Dermis blood vessel endothelial cell (primary cell): ENCODE measurements around the gene SLC41A1. TPM values are rescaled to one million over a fixed set of nuclear protein-coding genes. Genes with fewer than 3 reads are reported as not detected.

Experiments
- DNase-seq: peaks from one replicate; pipeline ENCODE4 v3.0.0; 2010
- total RNA-seq: library from RNA; depleted of rRNA; stranded (reverse); fragments of >200 nt; gene quantifications from 2 replicates; pipeline ENCODE4 v1.2.3, GENCODE V29; 2014

Gene SLC41A1
- total RNA-seq, 1 donor from 2014 or later: 22.8 TPM

DNA sequence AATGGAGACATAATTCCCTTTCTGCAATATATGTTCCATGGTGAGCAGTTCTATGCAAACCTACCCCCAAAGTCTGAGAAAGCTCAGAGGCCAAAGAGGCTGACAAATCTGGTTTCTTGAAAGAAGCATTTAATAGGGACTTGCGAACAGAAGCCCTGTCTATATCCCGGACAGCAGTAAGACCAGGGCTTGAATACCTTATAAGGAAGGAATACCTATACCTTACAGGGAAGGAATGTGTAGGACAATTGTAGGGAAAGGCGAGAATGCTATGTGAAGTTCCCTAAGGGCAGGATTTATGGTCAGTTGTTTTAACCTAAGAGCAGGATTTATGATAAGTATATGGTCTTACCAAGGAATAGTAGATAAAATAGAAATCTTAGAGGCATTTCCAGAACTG, 5.0 kb upstream of the SLC41A1 start:
- DNase-seq: no peak

GRCh38 chr1:205817364-205817763, 4.4 kb upstream of the SLC41A1 start:
- no peak for DNase-seq

DNA sequence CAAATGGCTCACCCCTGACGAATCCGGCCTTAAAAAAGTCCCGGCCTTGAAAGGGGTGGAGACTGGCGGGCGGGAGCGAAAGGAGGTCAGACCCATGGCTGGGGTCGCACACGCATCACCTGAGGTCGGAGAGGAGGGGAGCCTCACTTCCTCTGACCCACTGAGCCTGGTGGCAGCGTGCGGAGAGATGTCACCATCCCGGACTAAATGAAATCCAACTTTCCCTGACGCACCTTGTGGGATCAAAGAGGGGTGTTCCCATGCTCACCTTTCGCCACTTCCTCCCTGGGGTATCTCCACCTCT, 709 bp upstream of the SLC41A1 start:
- no peak for DNase-seq

GRCh38 chr1:205812271-205812877, 624 bp downstream of the SLC41A1 start:
- DNase-seq: peak; percentile 39

DNA sequence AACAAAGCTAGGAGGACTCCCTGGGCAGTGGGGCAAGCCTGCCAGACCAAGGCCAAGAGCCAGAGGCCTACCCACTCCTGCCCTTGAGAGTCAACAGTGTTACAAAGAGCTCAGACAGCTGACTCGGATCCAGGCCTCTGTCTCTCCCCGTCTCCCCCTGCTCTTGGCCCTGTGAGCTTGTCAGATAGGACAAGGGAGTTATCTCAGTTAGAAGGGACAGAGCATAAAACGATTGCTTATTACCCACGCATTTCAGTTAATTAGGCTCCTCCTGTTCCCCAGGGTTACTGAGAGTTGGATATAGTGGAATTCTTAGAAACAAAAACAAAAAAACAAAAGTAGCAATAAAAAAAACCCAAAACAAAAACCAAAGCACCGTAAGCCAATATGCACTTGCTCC, 1.3 kb downstream of the SLC41A1 start:
- DNase-seq: peak; percentile 32

DNA sequence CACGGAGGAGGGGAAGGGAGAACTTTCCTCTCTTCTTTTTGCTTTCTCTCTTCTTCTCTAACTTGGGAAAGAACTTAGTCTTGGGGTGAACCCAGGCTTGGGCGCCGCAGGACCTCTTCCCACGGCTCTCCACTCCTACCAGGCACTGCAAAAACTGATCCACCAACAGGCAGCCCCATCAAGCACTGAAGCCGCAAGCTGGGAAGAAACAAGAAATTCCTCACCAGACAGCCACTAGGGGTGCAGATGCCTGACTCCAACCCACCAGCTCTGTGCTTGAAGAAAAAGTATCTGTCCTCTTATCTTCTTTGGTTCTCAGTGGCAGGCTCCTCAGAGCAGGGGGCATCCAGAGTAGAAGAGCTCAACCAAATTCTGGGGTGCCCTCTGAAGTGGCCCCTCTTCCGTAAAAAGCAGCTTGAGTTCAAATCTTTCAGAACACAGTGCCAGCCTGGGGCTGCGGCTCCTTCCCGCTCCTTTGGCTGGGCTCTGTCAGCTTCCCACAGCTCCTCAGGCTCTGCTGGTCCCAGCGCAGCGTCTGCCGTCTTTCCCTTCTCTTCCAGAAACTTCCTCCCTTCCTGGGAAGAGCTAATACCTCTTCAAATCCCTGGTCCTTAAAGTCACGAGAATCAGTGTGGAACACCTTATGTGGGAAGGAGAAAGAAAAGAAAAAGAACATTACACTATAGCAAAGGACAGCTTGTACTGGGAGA, 2.4 kb downstream of the SLC41A1 start:
- DNase-seq: peak; percentile 67

DNA sequence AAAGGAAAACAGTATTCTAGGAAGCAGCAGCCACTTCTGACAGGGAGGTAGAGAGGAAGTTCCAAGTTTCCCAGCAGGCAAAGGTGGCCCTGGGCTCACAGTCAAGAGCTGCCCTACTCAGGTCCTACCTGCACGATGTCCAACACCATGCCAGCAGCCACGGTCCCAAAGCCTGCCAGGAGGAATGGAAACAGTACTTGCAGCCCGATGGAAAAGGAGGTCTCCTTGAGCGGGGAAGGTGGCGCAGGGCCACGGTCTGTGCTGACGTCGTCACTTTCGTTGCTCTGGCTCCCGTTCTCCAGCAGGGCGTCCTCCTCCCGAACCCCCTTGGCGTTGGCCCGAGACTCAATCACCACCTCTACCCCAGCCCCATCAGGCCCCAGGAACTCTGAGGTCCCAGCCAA, 3.1 kb downstream of the SLC41A1 start:
- peak; percentile 20 for DNase-seq

DNA sequence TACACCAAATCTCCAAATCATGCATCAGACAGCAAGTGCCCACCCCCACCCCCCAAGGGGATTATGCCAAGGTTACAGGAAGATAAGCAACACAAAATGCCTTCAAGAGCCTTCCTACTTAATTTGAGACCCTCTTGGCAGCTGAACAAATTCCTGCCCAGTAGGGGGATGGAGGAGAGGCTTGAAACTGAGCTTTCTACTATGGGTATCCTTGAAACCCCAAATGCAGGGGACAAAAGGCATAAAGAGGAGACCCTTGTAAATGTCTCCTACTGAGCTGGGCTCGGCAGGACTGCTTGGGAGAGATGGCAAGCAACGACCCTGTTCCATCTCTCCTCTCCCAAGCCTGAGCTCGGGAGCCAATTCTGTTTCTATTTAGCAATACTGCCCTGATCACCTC, 3.5 kb downstream of the SLC41A1 start:
- DNase-seq: no peak

DNA sequence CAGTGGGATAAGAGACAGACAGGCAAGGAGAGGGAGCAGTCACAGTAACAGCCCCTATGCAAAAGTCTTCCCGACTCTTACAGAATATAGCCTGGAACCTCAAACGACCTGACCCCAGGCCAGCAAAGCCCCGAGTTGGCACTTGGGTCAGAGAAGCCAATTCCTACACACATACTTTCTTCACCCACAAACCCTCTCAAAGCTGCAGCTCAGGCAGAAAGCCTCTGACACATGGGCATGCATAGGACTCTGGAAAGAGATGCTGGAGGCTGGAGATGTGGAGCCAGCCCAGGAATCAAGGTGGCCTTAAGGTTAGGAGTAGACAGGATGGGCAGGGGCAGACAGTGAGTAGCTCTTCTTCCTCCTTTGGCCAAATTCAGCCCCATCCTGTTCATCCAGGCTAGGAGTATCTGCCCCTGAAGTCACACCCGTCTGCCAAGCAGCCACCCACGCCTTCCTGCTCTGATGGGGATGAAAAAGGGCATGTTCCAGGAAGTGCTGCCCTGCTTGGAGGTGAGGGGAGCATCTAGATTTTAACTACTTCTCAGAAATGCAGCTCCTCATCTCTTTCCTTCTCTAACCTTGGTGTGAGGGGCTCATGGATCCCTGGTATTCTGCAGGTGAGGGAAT, 7.8 kb downstream of the SLC41A1 start:
- peak; percentile 19 for DNase-seq

DNA sequence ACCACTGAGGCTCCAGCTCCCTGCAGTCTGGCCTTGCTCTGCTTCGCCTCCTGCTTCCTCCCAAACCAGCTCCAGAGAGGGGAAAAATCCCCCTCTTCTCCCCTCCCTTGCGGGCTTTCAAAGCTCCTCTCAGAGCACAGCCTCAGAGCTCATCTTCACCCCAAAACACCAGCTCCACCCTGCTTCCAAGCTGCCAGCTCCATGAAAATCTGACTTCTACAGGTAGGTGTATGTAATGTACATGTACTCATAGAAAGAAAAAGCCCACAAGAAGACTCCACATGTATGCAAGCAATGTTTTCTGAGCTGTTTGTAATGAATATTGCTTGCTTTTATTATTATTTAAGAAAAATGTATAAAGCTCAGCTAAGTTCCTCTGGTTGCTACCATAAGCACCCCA, 8.4 kb downstream of the SLC41A1 start:
- DNase-seq: no peak

- no peak for DNase-seq
Observed at GRCh38 chr1:205803986-205804385, 9.0 kb downstream of the SLC41A1 start.

DNA sequence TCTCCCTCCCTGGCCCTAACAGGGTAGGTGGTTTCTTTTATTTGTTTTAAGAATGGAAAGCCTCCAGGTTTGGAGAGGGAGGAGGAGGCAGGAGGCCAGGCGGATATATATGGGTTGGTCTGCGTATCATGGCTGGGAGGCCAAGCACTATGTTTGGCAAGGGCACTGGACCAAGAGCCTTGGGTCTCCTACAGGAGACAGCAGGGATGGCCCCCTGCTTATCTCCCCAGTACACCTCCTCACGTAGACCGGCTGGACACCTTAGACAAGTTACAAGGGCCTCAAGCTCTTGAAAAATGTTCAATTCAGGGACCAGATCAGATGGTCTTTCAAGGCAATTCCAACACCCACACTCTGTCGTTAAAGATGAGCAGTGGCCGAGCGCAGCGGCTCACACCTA, 10.9 kb downstream of the SLC41A1 start:
- no peak for DNase-seq

DNA sequence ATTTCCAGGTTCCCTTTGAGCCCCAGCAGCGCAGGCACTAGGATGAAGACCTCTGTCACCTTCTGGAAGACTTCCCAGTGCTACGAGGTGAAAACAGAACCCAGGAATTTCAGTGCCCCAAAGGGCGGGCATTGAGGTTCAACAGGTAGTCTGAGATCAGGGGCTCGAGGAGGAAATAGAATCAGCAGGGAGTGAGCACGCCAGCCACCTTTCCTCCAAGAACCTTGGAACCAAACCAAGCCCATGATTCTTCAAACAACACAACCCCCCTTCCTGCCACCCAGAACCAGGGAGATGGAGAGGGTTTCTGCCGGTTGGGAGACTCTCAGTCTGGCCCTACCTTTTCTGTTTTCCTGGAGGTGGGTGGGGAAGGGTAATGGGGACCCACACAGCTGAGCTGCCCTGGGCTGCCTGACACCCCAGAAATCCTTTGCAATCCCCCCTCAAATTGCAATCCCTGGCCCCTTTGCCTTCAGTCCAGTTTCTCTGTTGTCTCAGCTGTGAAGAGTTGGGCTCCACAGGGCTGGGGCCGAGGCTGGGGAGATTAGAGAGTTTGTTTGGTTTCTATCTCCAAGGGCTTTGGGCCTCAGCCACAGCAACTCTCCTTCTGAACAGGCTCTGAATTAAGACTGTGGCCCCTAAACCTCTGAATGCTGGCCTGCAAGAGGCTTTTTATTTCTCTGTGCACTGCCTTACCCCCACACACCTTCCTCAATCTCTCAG, 11.9 kb downstream of the SLC41A1 start:
- DNase-seq: no peak

GRCh38 chr1:205800427-205800826, 12.6 kb downstream of the SLC41A1 start:
- no peak for DNase-seq

DNA sequence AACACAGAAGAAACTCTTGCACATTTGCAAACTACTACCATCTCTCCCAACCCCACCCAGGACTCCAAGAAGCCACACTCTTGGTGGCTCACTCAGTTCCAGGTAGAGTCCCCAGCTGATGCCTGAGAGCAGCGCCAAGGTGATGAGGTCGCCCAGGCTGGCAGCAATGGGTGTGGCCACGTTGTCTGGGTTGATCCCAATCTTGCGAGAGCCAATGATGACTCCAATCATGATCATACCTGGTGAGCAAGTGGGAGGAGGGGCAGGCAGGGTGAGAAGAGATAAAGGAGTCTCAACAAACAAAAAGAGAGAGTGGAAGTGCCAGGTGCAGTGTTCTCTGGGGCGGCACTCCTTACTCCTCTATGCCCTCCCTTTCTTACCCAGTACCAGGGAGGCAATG, 14.4 kb downstream of the SLC41A1 start:
- DNase-seq: no peak

GRCh38 chr1:205797168-205797567, 15.8 kb downstream of the SLC41A1 start:
- no peak for DNase-seq

DNA sequence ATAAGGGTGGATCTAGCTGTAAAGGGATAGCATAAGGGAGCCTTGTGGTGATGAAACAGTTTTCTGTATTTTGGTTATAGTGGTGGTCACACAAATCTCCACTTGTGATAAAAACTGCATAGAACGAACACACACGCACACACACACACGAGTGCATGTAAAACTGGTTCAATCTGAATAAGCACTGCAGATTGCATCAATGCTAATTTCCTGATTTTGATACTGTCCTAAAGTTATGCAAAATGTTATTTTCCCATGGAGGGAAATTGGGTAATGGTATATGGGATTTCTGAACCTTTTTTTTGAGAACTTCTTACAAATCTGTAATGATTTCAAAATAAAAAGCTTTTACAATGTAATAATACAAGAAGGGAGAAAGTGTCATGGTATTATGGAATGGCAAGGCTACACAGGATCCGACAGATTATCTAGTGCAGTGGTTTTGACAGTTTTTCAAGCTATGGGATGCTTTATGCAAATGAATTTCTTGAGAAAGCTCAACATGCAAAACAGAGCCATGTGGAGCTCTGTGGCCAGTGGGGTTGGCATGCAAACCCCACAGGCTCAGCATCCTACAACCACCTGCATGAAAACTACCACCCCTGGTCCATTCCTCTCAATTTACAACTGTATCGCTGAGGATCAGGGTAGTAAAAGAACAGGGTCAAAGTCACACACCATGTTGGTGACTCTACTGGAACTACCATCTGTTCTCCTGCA, 18.8 kb downstream of the SLC41A1 start:
- no peak for DNase-seq

- no peak for DNase-seq
Observed at GRCh38 chr1:205792961-205793673, 19.9 kb downstream of the SLC41A1 start.

- no peak for DNase-seq
Observed at GRCh38 chr1:205792481-205792881, 20.5 kb downstream of the SLC41A1 start.

DNA sequence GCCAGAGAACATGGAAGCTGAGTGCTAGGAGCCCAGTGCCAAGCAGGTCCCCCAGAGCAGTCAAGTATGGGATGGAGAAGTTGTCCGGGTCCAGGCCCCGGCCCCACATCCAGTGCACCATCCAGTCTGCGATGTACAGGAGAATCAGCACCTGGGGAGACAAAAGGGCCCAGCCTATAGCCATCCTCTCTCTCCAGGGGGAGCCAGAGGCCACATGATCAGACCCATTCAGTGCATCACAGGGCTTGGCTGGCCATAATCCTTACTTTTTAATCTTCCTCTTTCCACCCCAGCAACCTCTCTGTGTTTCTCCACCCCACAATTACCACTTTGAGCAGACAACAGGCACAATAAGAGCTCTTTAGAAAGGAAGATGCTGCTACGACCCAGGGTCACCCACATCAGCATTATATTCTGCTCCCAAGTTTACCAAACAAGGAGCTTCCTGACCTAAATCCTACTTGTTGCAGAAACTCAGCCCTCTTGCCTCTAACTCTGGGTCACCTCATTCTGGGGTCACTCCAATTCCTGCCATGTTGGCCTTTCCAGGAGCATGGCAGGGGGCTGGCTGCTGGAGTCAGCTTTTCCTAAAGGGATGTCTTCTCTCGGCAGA, 21.3 kb downstream of the SLC41A1 start:
- peak; percentile 77 for DNase-seq

- no peak for DNase-seq
Observed at GRCh38 chr1:205787287-205787916, 25.6 kb downstream of the SLC41A1 start.
